HCT116 (cell line): ENCODE measurements around the gene SCTR. TPM values are rescaled to one million over a fixed set of nuclear protein-coding genes. Genes with fewer than 3 reads are reported as not detected.

ENCODE experiments used
- ATAC-seq: fragments of 200-7000 bp; cut with Tn5 transposase; 2 replicates; pipeline ENCODE4 v1.9.1; 2020; ENCODE audit warnings: mild to moderate bottlenecking, moderate library complexity
- BruUV-seq: library from RNA; stranded (reverse); fragments of 400-500 nt; replicated peaks from 2 replicates; lab custom pipeline; 2021; lab: Mats Ljungman, UMichigan
- CTCF ChIA-PET: fragments of 300-600 bp; sonication (Branson Sonifier 250); formaldehyde crosslinking; loops from one replicate; lab custom pipeline; 2021; ENCODE audit warnings: antibody characterized with exemption; lab: Charles Lee
- POLR2A ChIA-PET: fragments of 300-600, 350-600 bp; sonication (Branson Sonifier 250); formaldehyde crosslinking; loops from one replicate; lab custom pipeline; 2021; ENCODE audit warnings: antibody characterized with exemption; lab: Charles Lee
- RAD21 ChIA-PET, 2 experiments: fragments of 300-600 bp; sonication (Branson Sonifier 250); formaldehyde crosslinking; loops; one replicate each; lab custom pipeline; 2023; ENCODE audit warnings: low total read pairs in 2 of 2; ENCODE audit not compliant: uncharacterized antibody in 2 of 2, unreplicated experiment in 2 of 2, low non-redundant PET in 1 of 2; lab: Charles Lee
- DNase-seq: peaks from one replicate; pipeline ENCODE4 v3.0.0-alpha.2; 2010; ENCODE audit warnings: low read depth, low spot score
- H2AFZ ChIP-seq: fragments of 200-600 bp; shearing (Covaris generic), sonication (generic); 2 replicates; pipeline ENCODE4 v1.6.1; 2017; ENCODE audit warnings: low read depth, mixed run types, mixed read lengths, antibody characterized with exemption, low read length; ENCODE audit not compliant: poor library complexity, severe bottlenecking
- H3K27ac ChIP-seq: 2 replicates; pipeline ENCODE4 v1.5.1; 2012; ENCODE audit warnings: low read depth, low read length
- H3K27me3 ChIP-seq: fragments of 200-600 bp; sonication (generic); 2 replicates; pipeline ENCODE4 v1.6.1; 2016; ENCODE audit warnings: mixed run types, low read length, mixed read lengths; ENCODE audit not compliant: insufficient read depth
- H3K36me3 ChIP-seq, 2 experiments: fragments of 200-500 bp in 1 of 2; fragments of 200-600 bp in 1 of 2; sonication (Bioruptor generic) in 1 of 2; sonication (generic) in 1 of 2; 2 replicates each; pipeline versions ENCODE4 v1.5.1 to v1.6.1; 2014 to 2016; ENCODE audit warnings: low read length in 2 of 2, inconsistent platforms in 1 of 2, mixed read lengths in 1 of 2, mixed run types in 1 of 2; ENCODE audit not compliant: insufficient read depth in 2 of 2, control insufficient read depth in 1 of 2
- H3K4me1 ChIP-seq, 2 experiments: fragments of 200-600 bp in 1 of 2; sonication (generic) in 1 of 2; 2 replicates each; pipeline versions ENCODE4 v1.5.1 to v1.6.1; 2012 to 2017; ENCODE audit warnings: low read length in 2 of 2, inconsistent platforms in 1 of 2, mild to moderate bottlenecking in 1 of 2, mixed read lengths in 1 of 2, mixed run types in 1 of 2, moderate library complexity in 1 of 2; ENCODE audit not compliant: insufficient read depth in 2 of 2, control insufficient read depth in 1 of 2
- H3K4me2 ChIP-seq: fragments of 200-600 bp; sonication (generic); 2 replicates; pipeline ENCODE4 v1.6.1; 2017; ENCODE audit warnings: mixed run types, low read length, mixed read lengths
- H3K4me3 ChIP-seq, 2 experiments: fragments of 200-600 bp in 1 of 2; sonication (generic) in 1 of 2; replicated peaks in 1 of 2; 2 replicates each; pipeline ENCODE4 v1.5.1; 2011 to 2016; ENCODE audit warnings: low read length in 2 of 2, control low read depth in 1 of 2, low read depth in 1 of 2, mild to moderate bottlenecking in 1 of 2, mixed read lengths in 1 of 2, mixed run types in 1 of 2
- H3K79me2 ChIP-seq: fragments of 200-600 bp; sonication (generic); 2 replicates; pipeline ENCODE4 v1.6.1; 2017; ENCODE audit warnings: mild to moderate bottlenecking, mixed run types, low read length, moderate library complexity, mixed read lengths; ENCODE audit not compliant: insufficient read depth
- H3K9ac ChIP-seq: fragments of 200-600 bp; sonication (generic); 2 replicates; pipeline ENCODE4 v1.6.1; 2016; ENCODE audit warnings: low read length, mixed read lengths
- H3K9me2 ChIP-seq: fragments of 200-600 bp; sonication (generic), shearing (Covaris generic); 2 replicates; pipeline ENCODE4 v1.6.1; 2017; ENCODE audit warnings: mixed run types, mild to moderate bottlenecking, moderate library complexity; ENCODE audit not compliant: insufficient read depth
- H3K9me3 ChIP-seq, 2 experiments: fragments of 200-500 bp in 1 of 2; fragments of 200-600 bp in 1 of 2; sonication (Bioruptor generic) in 1 of 2; sonication (generic) in 1 of 2; 2 replicates each; pipeline ENCODE4 v1.6.1; 2014 to 2017; ENCODE audit warnings: low read length in 2 of 2, mixed read lengths in 2 of 2, inconsistent platforms in 1 of 2, low read depth in 1 of 2, mild to moderate bottlenecking in 1 of 2, mixed run types in 1 of 2, moderate library complexity in 1 of 2; ENCODE audit not compliant: control insufficient read depth in 1 of 2, insufficient read depth in 1 of 2
- H4K20me1 ChIP-seq: fragments of 200-600 bp; sonication (generic), shearing (Covaris generic); 2 replicates; pipeline ENCODE4 v1.6.1; 2017; ENCODE audit warnings: mixed run types, mild to moderate bottlenecking, moderate library complexity; ENCODE audit not compliant: insufficient read depth
- ATF3 ChIP-seq: IDR thresholded peaks from 2 replicates; pipeline ENCODE4 v1.6.1; 2012
- CTCF ChIP-seq, 3 experiments: fragments of 200-600 bp in 1 of 3; sonication (generic) in 1 of 3; IDR thresholded peaks in 2 of 3; conservative IDR thresholded peaks in 1 of 3; 2 replicates each; pipeline ENCODE4 v1.5.1; 2012 to 2017; ENCODE audit warnings: low read depth in 2 of 3, low read length in 2 of 3, antibody characterized with exemption in 1 of 3, borderline replicate concordance in 1 of 3, control low read depth in 1 of 3, mild to moderate bottlenecking in 1 of 3, mixed read lengths in 1 of 3, mixed run types in 1 of 3, moderate library complexity in 1 of 3; ENCODE audit not compliant: insufficient read depth in 1 of 3
- JUND ChIP-seq: IDR thresholded peaks from 2 replicates; pipeline ENCODE4 v1.6.1; 2012
- POLR2A ChIP-seq: IDR thresholded peaks from 2 replicates; pipeline ENCODE4 v1.7.0; 2011; ENCODE audit warnings: borderline replicate concordance; ENCODE audit not compliant: insufficient read depth, insufficient read length; ENCODE audit errors: extremely low read depth
- REST ChIP-seq: IDR thresholded peaks from 2 replicates; pipeline ENCODE4 v1.6.1; 2012; ENCODE audit warnings: low read depth
- SP1 ChIP-seq: IDR thresholded peaks from 2 replicates; pipeline ENCODE4 v1.6.1; 2012; ENCODE audit warnings: low read depth
- intact Hi-C: fragments of 100-400 bp; cut with micrococcal nuclease; formaldehyde crosslinking; loops from 2 replicates; pipeline ENCODE4 v1.10.0; 2022
- total RNA-seq: library from RNA; stranded (reverse); gene quantifications from one replicate; pipeline ENCODE4 v1.2.1, GENCODE V29; 2021; ENCODE audit not compliant: unreplicated experiment

Gene SCTR
- total RNA-seq, 1 experiment from 2014 or later: not detected

- Histone ChIP-seq H3K4me1 (no peaks in the 10 kb centered on the region), H3K27ac (no peak overlapping the region), H3K9ac (no peak overlapping the region), H3K4me2 (no peak overlapping the region), H4K20me1 (no peaks in the 10 kb centered on the region), H3K9me2 (no peaks in the 10 kb centered on the region; the same call in 1 of the 2 replicates), H3K79me2 (no peaks in the 10 kb centered on the region), H3K4me3 (no peak overlapping the region), H3K9me3 (no peaks in the 10 kb centered on the region), H3K27me3 (no peaks in the 10 kb centered on the region), H3K36me3 (no peaks in the 10 kb centered on the region), H2AFZ (no peak overlapping the region)
- ChIA-PET POLR2A (no interaction called here), CTCF (no interaction called here), RAD21 (no interaction called here)
- intact Hi-C loops: no loop called here
- DNase-seq: no peak
- TF ChIP-seq ATF3 (no peak), POLR2A (no peak), CTCF (IDR thresholded peaks at IDR 0.05 in 2 of 3, conservative IDR thresholded peaks at IDR 0.05 in 1 of 3; ENCODE audit: borderline replicate concordance in 1 of 3, insufficient read depth in 1 of 3, low read depth in 2 of 3, low read length in 2 of 3) (no peak), REST (no peak), SP1 (no peak), JUND (no peak)
- no peak for ATAC-seq
- no TSS peak for BruUV-seq
These were observed 28.6 kb upstream of the SCTR start for GRCh38 chr2:119552902-119553301.
